HepG2 (cell line): ENCODE measurements around the gene HLCS. TPM values are rescaled to one million over a fixed set of nuclear protein-coding genes. Genes with fewer than 3 reads are reported as not detected.

ENCODE experiments used
- ARNTL ChIP-seq: sonication (generic); formaldehyde crosslinking; IDR thresholded peaks from 2 replicates; pipeline ENCODE4 v1.4.0; 2020; ENCODE audit warnings: mild to moderate bottlenecking, missing genetic modification reagents
- ATF7-NPFF ChIP-seq: sonication (generic); formaldehyde crosslinking; IDR thresholded peaks from 2 replicates; pipeline ENCODE4 v1.8.1; 2023; ENCODE audit warnings: mild to moderate bottlenecking, low read depth, missing genetic modification reagents, moderate library complexity
- EHMT2 ChIP-seq: fragments of 200-600 bp; sonication (generic); IDR thresholded peaks from 2 replicates; pipeline ENCODE4 v1.7.0; 2017; ENCODE audit warnings: antibody characterized with exemption, low read depth, low read length, borderline replicate concordance
- FOSL1 ChIP-seq: sonication (generic); formaldehyde crosslinking; IDR thresholded peaks from 2 replicates; pipeline ENCODE4 v1.9.0; 2021; ENCODE audit warnings: missing genetic modification reagents, borderline replicate concordance
- GATA4 ChIP-seq: sonication (generic); IDR thresholded peaks from 2 replicates; pipeline ENCODE4 v1.6.1; 2016; ENCODE audit warnings: antibody characterized with exemption, low read depth, borderline replicate concordance
- GATAD1 ChIP-seq: IDR thresholded peaks from 2 replicates; pipeline ENCODE4 v1.6.1; 2016; ENCODE audit warnings: missing genetic modification reagents, missing compliant biosample characterization
- JUN ChIP-seq: sonication (generic); formaldehyde crosslinking; IDR thresholded peaks from 2 replicates; pipeline ENCODE4 v1.4.0; 2020; ENCODE audit warnings: mild to moderate bottlenecking, missing genetic modification reagents
- MXD1 ChIP-seq: sonication (generic); formaldehyde crosslinking; IDR thresholded peaks from 2 replicates; pipeline ENCODE4 v1.4.0; 2020; ENCODE audit warnings: mild to moderate bottlenecking, missing genetic modification reagents
- NR2F6 ChIP-seq, 2 experiments: IDR thresholded peaks; 2 replicates each; pipeline ENCODE4 v1.6.1; 2016; ENCODE audit warnings: antibody characterized with exemption in 1 of 2, mild to moderate bottlenecking in 1 of 2
- PCBP2 ChIP-seq: fragments of 200-400 bp; formaldehyde crosslinking; optimal IDR thresholded peaks from 2 replicates; pipeline ENCODE3; 2018; ENCODE audit warnings: low read length, low read depth; ENCODE audit not compliant: poor library complexity, severe bottlenecking
- PITX1 ChIP-seq: sonication (generic); formaldehyde crosslinking; IDR thresholded peaks from 2 replicates; pipeline ENCODE4 v1.5.1; 2020; ENCODE audit warnings: mild to moderate bottlenecking, missing genetic modification reagents
- RARA ChIP-seq: IDR thresholded peaks from 2 replicates; pipeline ENCODE4 v1.6.1; 2016; ENCODE audit warnings: missing genetic modification reagents, missing compliant biosample characterization
- SP2 ChIP-seq: sonication (generic); formaldehyde crosslinking; IDR thresholded peaks from 2 replicates; pipeline ENCODE4 v1.5.1; 2020; ENCODE audit warnings: mild to moderate bottlenecking, missing genetic modification reagents
- U2AF1 ChIP-seq: fragments of 200-400 bp; formaldehyde crosslinking; optimal IDR thresholded peaks from 2 replicates; pipeline ENCODE3; 2017; ENCODE audit warnings: mild to moderate bottlenecking, low read depth, low read length
- ZBTB1 ChIP-seq: sonication (generic); formaldehyde crosslinking; IDR thresholded peaks from 2 replicates; pipeline ENCODE4 v1.4.0; 2020; ENCODE audit warnings: missing genetic modification reagents, borderline replicate concordance
- ZKSCAN5 ChIP-seq: sonication (generic); formaldehyde crosslinking; IDR thresholded peaks from 2 replicates; pipeline ENCODE4 v1.5.1; 2020; ENCODE audit warnings: mild to moderate bottlenecking, missing genetic modification reagents
- ZNF253 ChIP-seq: sonication (generic); formaldehyde crosslinking; IDR thresholded peaks from 2 replicates; pipeline ENCODE4 v1.8.0; 2022; ENCODE audit warnings: mild to moderate bottlenecking, missing genetic modification reagents, borderline replicate concordance
- ZNF280D ChIP-seq: sonication (generic); formaldehyde crosslinking; IDR thresholded peaks from 2 replicates; pipeline ENCODE4 v1.5.1; 2020; ENCODE audit warnings: mild to moderate bottlenecking, missing genetic modification reagents
- ZNF335 ChIP-seq: sonication (generic); formaldehyde crosslinking; IDR thresholded peaks from 2 replicates; pipeline ENCODE4 v1.4.0; 2020; ENCODE audit warnings: missing genetic modification reagents
- ZNF343 ChIP-seq: sonication (generic); formaldehyde crosslinking; IDR thresholded peaks from 2 replicates; pipeline ENCODE4 v1.4.0; 2020; ENCODE audit warnings: mild to moderate bottlenecking, missing genetic modification reagents
- ZNF543 ChIP-seq: sonication (generic); formaldehyde crosslinking; IDR thresholded peaks from 2 replicates; pipeline ENCODE4 v1.4.0; 2020; ENCODE audit warnings: mild to moderate bottlenecking, missing genetic modification reagents
- ZNF558 ChIP-seq: sonication (generic); formaldehyde crosslinking; IDR thresholded peaks from 2 replicates; pipeline ENCODE4 v1.9.0; 2022; ENCODE audit warnings: mild to moderate bottlenecking, missing genetic modification reagents, borderline replicate concordance
- ZNF564 ChIP-seq: sonication (generic); formaldehyde crosslinking; IDR thresholded peaks from 2 replicates; pipeline ENCODE4 v1.8.1; 2023; ENCODE audit warnings: mild to moderate bottlenecking, missing genetic modification reagents
- ZNF775 ChIP-seq: sonication (generic); formaldehyde crosslinking; IDR thresholded peaks from 2 replicates; pipeline ENCODE4 v1.4.0; 2020; ENCODE audit warnings: missing genetic modification reagents, mild to moderate bottlenecking, moderate library complexity, borderline replicate concordance
- ZNF782 ChIP-seq: sonication (generic); formaldehyde crosslinking; IDR thresholded peaks from 2 replicates; pipeline ENCODE4 v1.4.0; 2020; ENCODE audit warnings: missing genetic modification reagents, mild to moderate bottlenecking, borderline replicate concordance
- polyA plus RNA-seq, 8 experiments: library from polyadenylated mRNA; depleted of rRNA in 3 of 8; stranded (reverse) in 7 of 8; unstranded in 1 of 8; fragments of >200 nt; fragmentation: Illumina TruSeq in 4 of 8; extraction: Trizol in 4 of 8; gene quantifications; 2 replicates each; pipeline versions ENCODE4 v1.2.1 to v1.2.3, GENCODE V29; 2011 to 2016; ENCODE audit warnings: low read depth in 4 of 8, missing spikeins in 1 of 8, mixed read lengths in 1 of 8; ENCODE audit not compliant: insufficient read depth in 1 of 8
- total RNA-seq, 5 experiments: library from RNA; depleted of rRNA; stranded (reverse); fragments of >200 nt; fragmentation: Illumina TruSeq; extraction: Trizol; gene quantifications; 2 replicates each; pipeline ENCODE4 v1.2.3, GENCODE V29; 2016; ENCODE audit warnings: low read depth in 1 of 5
- TF ChIP-seq, protein P1 (sequence below): sonication (generic); formaldehyde crosslinking; IDR thresholded peaks from 2 replicates; pipeline ENCODE4 v1.4.0; 2020; ENCODE audit warnings: missing genetic modification reagents
- TF ChIP-seq, protein P2 (sequence below): sonication (generic); formaldehyde crosslinking; IDR thresholded peaks from 2 replicates; pipeline ENCODE4 v1.8.1; 2023; ENCODE audit warnings: missing genetic modification reagents, mild to moderate bottlenecking, borderline replicate concordance

The HLCS gene
- total and polyA plus RNA-seq, 2 of the 13 experiments (the other 11 are each of a cell fraction or from before 2014, with no cell fraction given): 7.9 to 12.3 TPM

DNA sequence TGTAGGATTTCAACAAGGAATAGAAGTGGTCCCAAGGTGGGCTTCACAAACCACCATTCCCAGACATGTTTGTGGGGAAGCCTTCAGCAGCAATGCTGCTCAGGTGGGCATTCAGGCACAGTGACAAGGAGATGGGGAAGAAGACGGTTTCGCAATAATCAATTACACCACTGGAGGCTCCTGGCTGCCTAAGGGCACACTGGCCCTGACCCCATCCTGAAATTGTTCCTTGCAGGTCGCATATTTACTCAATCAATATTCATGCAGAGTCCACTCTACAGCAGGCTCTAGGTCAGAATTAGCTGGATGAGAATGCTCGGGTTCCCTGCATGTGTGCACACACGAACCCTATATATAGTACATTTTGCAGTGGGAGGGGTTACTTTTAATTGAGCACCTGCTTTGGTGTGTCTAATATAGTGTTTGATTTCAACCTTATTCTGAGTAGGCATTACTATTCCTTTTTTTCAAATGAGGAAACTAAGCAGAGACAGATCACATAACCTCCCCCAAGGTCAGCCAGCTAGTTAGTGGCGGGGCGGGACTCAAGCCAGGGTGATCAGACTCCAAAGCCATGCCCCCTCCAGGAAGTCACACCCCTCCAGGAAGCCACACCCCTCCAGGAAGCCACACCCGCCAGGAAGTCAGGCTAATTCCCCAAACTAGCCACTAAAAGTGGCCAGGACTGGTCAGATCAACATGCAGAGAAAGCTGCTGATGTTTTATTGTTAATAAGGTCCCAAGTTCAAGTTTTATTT is 106.5 kb downstream of the HLCS start (continued):
- TF ChIP-seq ZNF782 (CRISPR knock-in tag) (no peak), ZNF280D (no peak), PCBP2 (no peak), NR2F6 (IDR thresholded peaks at IDR 0.05) (peak; percentile 95), NR2F6 (CRISPR knock-in tag; IDR thresholded peaks at IDR 0.05) (peak; percentile 90), MXD1 (no peak), RARA (CRISPR knock-in tag) (peak; percentile 99), PITX1 (CRISPR knock-in tag) (no peak), ZNF343 (CRISPR knock-in tag) (no peak), ATF7-NPFF (CRISPR knock-in tag) (no peak), ARNTL (CRISPR knock-in tag) (peak; percentile 51; the same call in 1 of the 2 replicates), ZNF558 (CRISPR knock-in tag) (peak; percentile 60; the same call in 1 of the 2 replicates), GATAD1 (CRISPR knock-in tag) (peak; percentile 33; the same call in 1 of the 2 replicates), EHMT2 (no peak), ZBTB1 (CRISPR knock-in tag) (no peak), SP2 (no peak), JUN (CRISPR knock-in tag) (no peak), ZNF543 (no peak), ZNF253 (no peak), ZNF335 (no peak), ZKSCAN5 (CRISPR knock-in tag) (no peak), ZNF775 (CRISPR knock-in tag) (no peak), U2AF1 (no peak), GATA4 (no peak), ZNF564 (no peak), FOSL1 (CRISPR knock-in tag) (no peak)
- TF ChIP-seq, protein P1, sequence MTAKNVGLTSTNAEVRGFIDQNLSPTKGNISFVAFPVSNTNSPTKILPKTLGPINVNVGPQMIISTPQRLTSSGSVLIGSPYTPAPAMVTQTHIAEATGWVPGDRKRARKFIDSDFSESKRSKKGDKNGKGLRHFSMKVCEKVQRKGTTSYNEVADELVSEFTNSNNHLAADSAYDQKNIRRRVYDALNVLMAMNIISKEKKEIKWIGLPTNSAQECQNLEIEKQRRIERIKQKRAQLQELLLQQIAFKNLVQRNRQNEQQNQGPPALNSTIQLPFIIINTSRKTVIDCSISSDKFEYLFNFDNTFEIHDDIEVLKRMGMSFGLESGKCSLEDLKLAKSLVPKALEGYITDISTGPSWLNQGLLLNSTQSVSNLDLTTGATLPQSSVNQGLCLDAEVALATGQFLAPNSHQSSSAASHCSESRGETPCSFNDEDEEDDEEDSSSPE (CRISPR knock-in tag): peak; percentile 46; the same call in 1 of the 2 replicates
- TF ChIP-seq, protein P2, sequence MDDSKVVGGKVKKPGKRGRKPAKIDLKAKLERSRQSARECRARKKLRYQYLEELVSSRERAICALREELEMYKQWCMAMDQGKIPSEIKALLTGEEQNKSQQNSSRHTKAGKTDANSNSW (CRISPR knock-in tag): no peak
